HEK293T (cell line): Measurements from ENCODE around the gene BBS12.

ENCODE experiments used
- ARNT ChIP-seq: fragments of 450-650 bp; IDR thresholded peaks from 2 replicates; pipeline ENCODE4 v1.6.1; 2017; ENCODE audit warnings: mild to moderate bottlenecking
- SP1 ChIP-seq: fragments of 450-650 bp; IDR thresholded peaks from 2 replicates; pipeline ENCODE4 v1.6.1; 2017

- TF ChIP-seq ARNT, result no peak
- TF ChIP-seq SP1, result no peak
These were observed 3.6 kb upstream of the BBS12 start for GRCh38 chr4:122728856-122729255.
